Stromal cell of bone marrow (primary cell): Measurements from ENCODE around the gene HHEX.

Experiments
- DNase-seq: peaks from one replicate; pipeline ENCODE4 v3.0.0-alpha.2; 2012; ENCODE audit warnings: low read depth

The HHEX gene

GRCh38 chr10:92693534-92693893 is 3.8 kb downstream of the HHEX start:
- no peak for DNase-seq

- no peak for DNase-seq
Measured at GRCh38 chr10:92695679-92696605, 6.2 kb downstream of the HHEX start.

GRCh38 chr10:92696606-92697383 is 7.0 kb downstream of the HHEX start:
- no peak for DNase-seq

GRCh38 chr10:92697663-92698511 is 8.1 kb downstream of the HHEX start:
- no peak for DNase-seq

GRCh38 chr10:92699193-92699517 is 9.4 kb downstream of the HHEX start:
- no peak for DNase-seq

GRCh38 chr10:92699518-92700381 is 10.0 kb downstream of the HHEX start:
- DNase-seq, result no peak

- no peak for DNase-seq
Measured at GRCh38 chr10:92702301-92702916, 12.7 kb downstream of the HHEX start.

GRCh38 chr10:92712016-92712889 is 22.5 kb downstream of the HHEX start:
- no peak for DNase-seq

GRCh38 chr10:92714152-92714845 is 24.5 kb downstream of the HHEX start:
- no peak for DNase-seq

GRCh38 chr10:92714872-92715271 is 25.1 kb downstream of the HHEX start:
- DNase-seq, result no peak

- no peak for DNase-seq
Measured at GRCh38 chr10:92719991-92720830, 30.5 kb downstream of the HHEX start.

- no peak for DNase-seq
Measured at GRCh38 chr10:92720831-92721165, 31.0 kb downstream of the HHEX start.

- no peak for DNase-seq
Measured at GRCh38 chr10:92722349-92722748, 32.6 kb downstream of the HHEX start.

- DNase-seq, result no peak
Measured at GRCh38 chr10:92727141-92727540, 37.4 kb downstream of the HHEX start.

GRCh38 chr10:92727550-92727949 is 37.8 kb downstream of the HHEX start:
- DNase-seq, result no peak

GRCh38 chr10:92729886-92730285 is 40.1 kb downstream of the HHEX start:
- DNase-seq, result no peak

GRCh38 chr10:92732958-92733357 is 43.2 kb downstream of the HHEX start:
- no peak for DNase-seq

GRCh38 chr10:92734301-92734700 is 44.5 kb downstream of the HHEX start:
- no peak for DNase-seq

GRCh38 chr10:92735938-92736337 is 46.2 kb downstream of the HHEX start:
- DNase-seq, result no peak
